HT1080 (cell line): ENCODE measurements around the gene PLIN1. TPM values are rescaled to one million over a fixed set of nuclear protein-coding genes. Genes with fewer than 3 reads are reported as not detected.

Experiments used
- DNase-seq: peaks from one replicate; pipeline ENCODE4 v3.0.0-alpha.2; 2015; ENCODE audit warnings: low read depth
- small RNA-seq: library from RNA; depleted of rRNA; stranded (forward); fragments of <200 nt; gene quantifications from one replicate; pipeline ENCODE3, GENCODE V24; 2014
- total RNA-seq: library from RNA; depleted of rRNA; stranded (reverse); fragments of >200 nt; shearing (Covaris generic); gene quantifications from 2 replicates; pipeline ENCODE4 v1.2.3, GENCODE V29; 2014; rRNA removed

PLIN1 gene
- total RNA-seq, 1 experiment from 2014 or later = not detected

- DNase-seq = no peak
Measured at GRCh38 chr15:89628806-89629715, 50.1 kb downstream of the PLIN1 start.

- DNase-seq = no peak
Measured at GRCh38 chr15:89628301-89628700, 50.9 kb downstream of the PLIN1 start.

GRCh38 chr15:89627256-89627970, 51.8 kb downstream of the PLIN1 start:
- DNase-seq = no peak

GRCh38 chr15:89625716-89626115, 53.5 kb downstream of the PLIN1 start:
- no peak for DNase-seq

GRCh38 chr15:89623165-89623564, 56.0 kb downstream of the PLIN1 start:
- no peak for DNase-seq

- no peak for DNase-seq
Measured at GRCh38 chr15:89621547-89621946, 57.6 kb downstream of the PLIN1 start.

GRCh38 chr15:89616228-89616627, 62.9 kb downstream of the PLIN1 start:
- DNase-seq = no peak

GRCh38 chr15:89615135-89615534, 64.0 kb downstream of the PLIN1 start:
- DNase-seq = no peak

Small RNA genes within 50 kb of the gene (small RNA-seq; reads per million reads assigned to genes)
- gene RNU6-132P = not detected

Other genes with a start within 250 kb of the PLIN1 start
- gene RHCG, start 182.8 kb downstream of the PLIN1 start, total RNA-seq = not detected in 2 replicates
- 8.9 and 10.1 TPM in 2 replicates for gene TICRR, start 103.9 kb downstream of the PLIN1 start, total RNA-seq
- 0.16 and 0.37 TPM in 2 replicates for gene KIF7, start 23.9 kb downstream of the PLIN1 start, total RNA-seq
- gene PEX11A, start 11.4 kb upstream of the PLIN1 start, total RNA-seq = 8.5 and 9.0 TPM in 2 replicates
- gene WDR93, start 11.4 kb upstream of the PLIN1 start, total RNA-seq = not detected in 2 replicates
- 0.72 and 1.1 TPM in 2 replicates for gene MESP1, start 71.9 kb upstream of the PLIN1 start, total RNA-seq
- not detected in 2 replicates for gene MESP2, start 97.0 kb upstream of the PLIN1 start, total RNA-seq
- 357 and 384 TPM in 2 replicates for gene ANPEP, start 135.5 kb upstream of the PLIN1 start, total RNA-seq
- gene AP3S2, start 214.6 kb upstream of the PLIN1 start, total RNA-seq = 21.1 and 25.4 TPM in 2 replicates
- gene ARPIN, start 233.6 kb upstream of the PLIN1 start, total RNA-seq = 3.0 and 3.1 TPM in 2 replicates